ENCODE data around the gene LAMA4.
A peak's percentile ranks its signal among the peaks of the same experiment; 100 is the strongest.

Gene LAMA4

GRCh38 chr6:112150363-112150762 lies 104.0 kb downstream of the LAMA4 start:
- H3K4me3 ChIP-seq (ENCODE audit: control insufficient read depth, low read depth, low read length): no peak overlapping the region
- TF ChIP-seq CTCF (conservative IDR thresholded peaks at IDR 0.05; ENCODE audit: control insufficient read depth, insufficient read depth, low read depth, low read length): peak; percentile 5
- DNase-seq (ENCODE audit: low read depth): peak; percentile 51

- no peak for TF ChIP-seq CTCF (conservative IDR thresholded peaks at IDR 0.05; ENCODE audit: control insufficient read depth, insufficient read depth, low read depth, low read length)
- no peak overlapping the region for H3K4me3 ChIP-seq (ENCODE audit: control insufficient read depth, low read depth, low read length)
- DNase-seq (ENCODE audit: low read depth): peak; percentile 76
Observed at GRCh38 chr6:112149719-112150263, 104.6 kb downstream of the LAMA4 start.

- H3K4me3 ChIP-seq (ENCODE audit: control insufficient read depth, low read depth, low read length): no peak overlapping the region
Observed at GRCh38 chr6:112149236-112149635, 105.1 kb downstream of the LAMA4 start.

GRCh38 chr6:112148103-112148502 lies 106.3 kb downstream of the LAMA4 start:
- H3K4me3 ChIP-seq (ENCODE audit: control insufficient read depth, low read depth, low read length): no peak overlapping the region
- no peak for DNase-seq (ENCODE audit: low read depth)
- no peak for TF ChIP-seq CTCF (conservative IDR thresholded peaks at IDR 0.05; ENCODE audit: control insufficient read depth, insufficient read depth, low read depth, low read length)

More at GRCh38 chr6:112149236-112149635, 105.1 kb downstream of the LAMA4 start:
- TF ChIP-seq CTCF (conservative IDR thresholded peaks at IDR 0.05; ENCODE audit: control insufficient read depth, insufficient read depth, low read depth, low read length): no peak
- no peak for DNase-seq (ENCODE audit: low read depth)

GRCh38 chr6:112145080-112145573 lies 109.2 kb downstream of the LAMA4 start:
- no peak for TF ChIP-seq CTCF (conservative IDR thresholded peaks at IDR 0.05; ENCODE audit: control insufficient read depth, insufficient read depth, low read depth, low read length)
- no peak for DNase-seq (ENCODE audit: low read depth)
- H3K4me3 ChIP-seq (ENCODE audit: control insufficient read depth, low read depth, low read length): no peak overlapping the region

GRCh38 chr6:112144145-112144926 lies 110.0 kb downstream of the LAMA4 start:
- no peak overlapping the region for H3K4me3 ChIP-seq (ENCODE audit: control insufficient read depth, low read depth, low read length)
- peak; percentile 77 for DNase-seq (ENCODE audit: low read depth)
- no peak for TF ChIP-seq CTCF (conservative IDR thresholded peaks at IDR 0.05; ENCODE audit: control insufficient read depth, insufficient read depth, low read depth, low read length)

Data from fibroblast of mammary gland (primary cell).